H1 (cell line): ENCODE data around the gene PSG5. TPM values are rescaled to one million over a fixed set of nuclear protein-coding genes. Genes with fewer than 3 reads are reported as not detected.
"Not testable (repeated sequence)": the region's sequence is repeated elsewhere in the genome, so short reads cannot be mapped to it uniquely, and the experiment has no call there.

Experiments
- CTCF ChIA-PET: fragments of 300-600 bp; sonication (Branson Sonifier 250); formaldehyde crosslinking; loops from one replicate; lab custom pipeline; 2021; ENCODE audit not compliant: partially characterized antibody; lab: Charles Lee
- POLR2A ChIA-PET: fragments of 300-600 bp; sonication (Branson Sonifier 250); formaldehyde crosslinking; loops from one replicate; lab custom pipeline; 2021; ENCODE audit warnings: inconsistent platforms; ENCODE audit not compliant: partially characterized antibody; lab: Charles Lee
- DNase-seq, 2 experiments: peaks; one replicate each; pipeline versions ENCODE4 v3.0.0 to v3.0.0-alpha.2; 2010 to 2022; ENCODE audit warnings: low spot score in 2 of 2, low read depth in 1 of 2, mixed read lengths in 1 of 2
- FAIRE-seq: peaks from 2 replicates; lab custom pipeline; 2011; peaks lifted over from hg19 to GRCh38; lab: Jason Lieb, UNC
- H2AFZ ChIP-seq: 2 replicates; pipeline ENCODE4 v1.8.1; 2012; ENCODE audit warnings: low read length, inconsistent platforms
- H2AK5ac ChIP-seq: 2 replicates; pipeline ENCODE4 v1.6.1; 2013; ENCODE audit warnings: low read depth, low read length
- H2BK120ac ChIP-seq: replicated peaks from 2 replicates; pipeline ENCODE3; 2013; ENCODE audit warnings: low read depth, low read length, inconsistent platforms
- H2BK12ac ChIP-seq: 2 replicates; pipeline ENCODE4 v1.6.1; 2013; ENCODE audit warnings: low read depth, low read length
- H2BK15ac ChIP-seq: 2 replicates; pipeline ENCODE4 v1.6.1; 2013; ENCODE audit warnings: low read length
- H2BK20ac ChIP-seq: 2 replicates; pipeline ENCODE4 v1.6.1; 2013; ENCODE audit warnings: low read length
- H2BK5ac ChIP-seq: 2 replicates; pipeline ENCODE4 v1.6.1; 2013; ENCODE audit warnings: low read depth, low read length
- H3K14ac ChIP-seq: 2 replicates; pipeline ENCODE4 v1.6.1; 2013; ENCODE audit warnings: inconsistent platforms; ENCODE audit not compliant: insufficient read length
- H3K18ac ChIP-seq: 2 replicates; pipeline ENCODE4 v1.6.1; 2013; ENCODE audit warnings: low read length; ENCODE audit errors: extremely low read depth
- H3K23ac ChIP-seq: 2 replicates; pipeline ENCODE4 v1.6.1; 2013; ENCODE audit warnings: inconsistent platforms; ENCODE audit not compliant: insufficient read length
- H3K23me2 ChIP-seq: 2 replicates; pipeline ENCODE4 v1.6.1; 2013; ENCODE audit warnings: low read depth, low read length
- H3K27ac ChIP-seq: 2 replicates; pipeline ENCODE4 v1.6.1; 2011; ENCODE audit warnings: low read depth, low read length, inconsistent platforms
- H3K27me3 ChIP-seq, 4 experiments: replicated peaks in 1 of 4; 1 replicate in 1 of 4; 2 replicates in 3 of 4; pipeline versions ENCODE4 v1.6.1 to v1.8.1; 2011 to 2013; ENCODE audit warnings: low read length in 3 of 4, mild to moderate bottlenecking in 3 of 4, inconsistent platforms in 2 of 4, mixed read lengths in 2 of 4, moderate library complexity in 1 of 4; ENCODE audit not compliant: control insufficient read depth in 3 of 4, insufficient read depth in 3 of 4; ENCODE audit errors: extremely low read depth in 1 of 4
- H3K36me3 ChIP-seq, 4 experiments: 2 replicates each; pipeline versions ENCODE4 v1.6.1 to v1.8.1; 2011 to 2013; ENCODE audit warnings: mild to moderate bottlenecking in 4 of 4, low read length in 3 of 4, moderate library complexity in 2 of 4, control low read depth in 1 of 4, inconsistent platforms in 1 of 4; ENCODE audit not compliant: insufficient read depth in 4 of 4, control insufficient read depth in 2 of 4
- H3K4ac ChIP-seq: replicated peaks from 2 replicates; pipeline ENCODE3; 2013; ENCODE audit warnings: low read length, low read depth, mixed read lengths, inconsistent platforms; ENCODE audit not compliant: insufficient read length
- H3K4me1 ChIP-seq, 4 experiments: replicated peaks in 1 of 4; 1 replicate in 1 of 4; 2 replicates in 3 of 4; pipeline versions ENCODE4 v1.6.1 to v1.8.1; 2011 to 2013; ENCODE audit warnings: low read length in 3 of 4, inconsistent platforms in 2 of 4, mixed read lengths in 1 of 4; ENCODE audit not compliant: insufficient read depth in 4 of 4, control insufficient read depth in 3 of 4
- H3K4me2 ChIP-seq, 2 experiments: 2 replicates each; pipeline versions ENCODE4 v1.6.1 to v1.8.1; 2011 to 2013; ENCODE audit warnings: low read depth in 2 of 2, low read length in 2 of 2, control low read depth in 1 of 2, inconsistent platforms in 1 of 2, mild to moderate bottlenecking in 1 of 2; ENCODE audit not compliant: insufficient read depth in 1 of 2
- H3K4me3 ChIP-seq, 4 experiments: fragments of 200-600, 300-600 bp in 1 of 4; sonication (generic), shearing (Covaris generic), sonication (Bioruptor Twin) in 1 of 4; 2 replicates each; pipeline versions ENCODE4 v1.5.1 to v1.8.1; 2011 to 2016; ENCODE audit warnings: low read length in 4 of 4, low read depth in 3 of 4, control low read depth in 2 of 4, inconsistent platforms in 2 of 4, mild to moderate bottlenecking in 2 of 4, mixed read lengths in 1 of 4, moderate library complexity in 1 of 4; ENCODE audit not compliant: insufficient read depth in 2 of 4; ENCODE audit errors: extremely low read depth in 1 of 4
- H3K56ac ChIP-seq: replicated peaks from 2 replicates; pipeline ENCODE3; 2013; ENCODE audit warnings: low read depth, mild to moderate bottlenecking, mixed read lengths, low read length, inconsistent platforms; ENCODE audit not compliant: insufficient read length
- H3K79me1 ChIP-seq: 2 replicates; pipeline ENCODE4 v1.6.1; 2013; ENCODE audit warnings: low read depth, low read length, control low read depth
- H3K79me2 ChIP-seq, 2 experiments: 2 replicates each; pipeline versions ENCODE4 v1.6.1 to v1.8.1; 2012 to 2013; ENCODE audit warnings: low read length in 2 of 2, mild to moderate bottlenecking in 2 of 2, inconsistent platforms in 1 of 2; ENCODE audit not compliant: insufficient read depth in 2 of 2, control insufficient read depth in 1 of 2
- H3K9ac ChIP-seq, 4 experiments: replicated peaks in 1 of 4; 1 replicate in 1 of 4; 2 replicates in 3 of 4; pipeline versions ENCODE4 v1.6.1 to v1.8.1; 2011 to 2013; ENCODE audit warnings: low read depth in 3 of 4, low read length in 3 of 4, control low read depth in 2 of 4, mild to moderate bottlenecking in 2 of 4, moderate library complexity in 2 of 4, inconsistent platforms in 1 of 4; ENCODE audit errors: extremely low read depth in 1 of 4
- H3K9me3 ChIP-seq, 2 experiments: 2 replicates each; pipeline versions ENCODE4 v1.6.1 to v1.8.1; 2012 to 2013; ENCODE audit warnings: mild to moderate bottlenecking in 2 of 2, moderate library complexity in 2 of 2, control low read depth in 1 of 2, inconsistent platforms in 1 of 2, low read depth in 1 of 2, low read length in 1 of 2, mixed read lengths in 1 of 2; ENCODE audit not compliant: insufficient read depth in 2 of 2
- H4K20me1 ChIP-seq, 2 experiments: replicated peaks in 1 of 2; 2 replicates each; pipeline versions ENCODE3 to v1.8.1; 2011 to 2013; ENCODE audit warnings: inconsistent platforms in 2 of 2, low read length in 2 of 2, mild to moderate bottlenecking in 1 of 2; ENCODE audit not compliant: insufficient read depth in 2 of 2, control insufficient read depth in 1 of 2
- H4K5ac ChIP-seq: 2 replicates; pipeline ENCODE4 v1.6.1; 2013; ENCODE audit warnings: low read length, low read depth, mixed read lengths, inconsistent platforms; ENCODE audit not compliant: insufficient read length
- H4K8ac ChIP-seq: 2 replicates; pipeline ENCODE4 v1.8.0; 2013; ENCODE audit warnings: mild to moderate bottlenecking, moderate library complexity, low read length, inconsistent platforms; ENCODE audit not compliant: insufficient read depth; ENCODE audit errors: extremely low read depth
- H4K91ac ChIP-seq: replicated peaks from 2 replicates; pipeline ENCODE3; 2013; ENCODE audit warnings: low read length, mixed read lengths, inconsistent platforms; ENCODE audit not compliant: insufficient read length
- WGBS, 2 experiments: shearing (Covaris generic) in 1 of 2; methylation state at CpG; one replicate each; pipeline versions ENCODE4 v1.1.6 to v1.1.7; 2013 to 2015; ENCODE audit warnings: low lambda C conversion rate in 2 of 2, mixed read lengths in 2 of 2, inconsistent platforms in 1 of 2, low coverage in 1 of 2, missing lambda C conversion rate in 1 of 2; ENCODE audit not compliant: insufficient replicate concordance in 2 of 2, insufficient coverage in 1 of 2, insufficient read length in 1 of 2; ENCODE audit errors: extremely low coverage in 1 of 2, missing lambda C conversion rate in 1 of 2; 5-methylcytosine and 5-hydroxymethylcytosine counted together
- polyA plus RNA-seq, 7 experiments: library from polyadenylated mRNA; depleted of rRNA in 3 of 7; stranded (reverse) in 5 of 7; unstranded in 2 of 7; fragments of >200 nt in 5 of 7; fragments of 200-250 nt in 2 of 7; gene quantifications; 1 replicate in 5 of 7; 2 replicates in 1 of 7; 4 replicates in 1 of 7; pipeline versions ENCODE4 v1.2.1 to v1.2.3, GENCODE V29; 2011 to 2013; ENCODE audit warnings: missing spikeins in 2 of 7, mixed read lengths in 2 of 7
- total RNA-seq: library from RNA; stranded (reverse); fragmentation: NEBNext Ultra II Directional; extraction: Animal tissue kit (Norgen Biotek cat#: 25700); gene quantifications from 2 replicates; pipeline ENCODE4 v1.2.1, GENCODE V29; 2021

The PSG5 gene
- total and polyA plus RNA-seq, 2 of the 8 experiments (the other 6 are each of a cell fraction or from before 2014, with no cell fraction given) = not detected

DNA sequence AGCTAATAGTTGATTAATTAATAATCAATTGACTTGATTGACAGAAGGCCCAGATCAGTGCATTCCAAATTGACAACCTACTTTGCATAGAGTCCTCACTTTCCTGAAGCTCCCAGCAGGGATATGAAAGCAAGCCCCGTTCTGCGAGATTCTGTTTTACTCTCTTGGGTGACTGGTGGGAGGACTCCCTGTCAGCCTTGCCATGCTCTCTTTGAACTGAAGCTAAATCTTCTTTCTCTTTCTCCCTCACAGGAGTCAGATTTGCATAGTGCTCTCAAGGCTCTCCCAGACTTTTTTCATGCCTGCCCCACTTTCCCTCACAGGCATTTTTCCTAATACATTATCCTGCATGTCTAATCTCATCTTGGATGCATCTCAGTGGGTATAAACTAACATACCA lies 29.5 kb upstream of the PSG5 start:
- H2BK120ac ChIP-seq, H4K5ac ChIP-seq, H2BK20ac ChIP-seq, H2AK5ac ChIP-seq, H2AFZ ChIP-seq, H2BK15ac ChIP-seq, H4K8ac ChIP-seq, H3K14ac ChIP-seq, DNase-seq, FAIRE-seq, H3K27ac ChIP-seq, H3K4me2 ChIP-seq, H2BK12ac ChIP-seq, H3K56ac ChIP-seq, H3K9ac ChIP-seq, H3K36me3 ChIP-seq, H3K79me2 ChIP-seq, H3K27me3 ChIP-seq, H3K18ac ChIP-seq, H4K91ac ChIP-seq, H3K4me1 ChIP-seq, H3K23ac ChIP-seq, H4K20me1 ChIP-seq, H3K4ac ChIP-seq, H3K23me2 ChIP-seq, POLR2A ChIA-PET, CTCF ChIA-PET, H2BK5ac ChIP-seq, H3K4me3 ChIP-seq, H3K79me1 ChIP-seq: not testable (repeated sequence)
- peaks cover 13 to 20% of the 10 kb centered on the region in 2 experiments for H3K9me3 ChIP-seq
- WGBS, 2 experiments = 53% methylated on average over 2 of the region's 2 CpGs; no CpG with 5 or more reads in 1 of the 2 experiments
